ENCODE measurements around the gene PAQR7.

Gene PAQR7

GRCh38 chr1:25858906-25859789 is 16.4 kb downstream of the PAQR7 start, which contains the start of gene AUNIP:
Gene AUNIP (minus strand): TSS chr1:25859457. CDS start chr1:25859357, 100 bp downstream.
- no peak for TF ChIP-seq CTCF (IDR thresholded peaks at IDR 0.05; ENCODE audit: low read depth, low read length)

GRCh38 chr1:25858494-25858893 is 17.0 kb downstream of the PAQR7 start:
- peak overlapping the region; percentile 73 for H3K4me3 ChIP-seq (ENCODE audit: low read depth, low read length)

More at GRCh38 chr1:25858906-25859789, 16.4 kb downstream of the PAQR7 start, which contains the start of gene AUNIP:
- peak within 1 kb of the TSS; percentile 73 for H3K4me3 ChIP-seq (ENCODE audit: low read depth, low read length)

GRCh38 chr1:25856856-25857255 is 18.7 kb downstream of the PAQR7 start:
- TF ChIP-seq CTCF (IDR thresholded peaks at IDR 0.05; ENCODE audit: low read depth, low read length): no peak
- H3K4me3 ChIP-seq (ENCODE audit: low read depth, low read length): no peak overlapping the region

More at GRCh38 chr1:25858494-25858893, 17.0 kb downstream of the PAQR7 start:
- no peak for TF ChIP-seq CTCF (IDR thresholded peaks at IDR 0.05; ENCODE audit: low read depth, low read length)

GRCh38 chr1:25854554-25854953 is 21.0 kb downstream of the PAQR7 start:
- TF ChIP-seq CTCF (IDR thresholded peaks at IDR 0.05; ENCODE audit: low read depth, low read length): no peak
- no peak overlapping the region for H3K4me3 ChIP-seq (ENCODE audit: low read depth, low read length)

GRCh38 chr1:25848531-25848930 is 27.0 kb downstream of the PAQR7 start:
- no peak for TF ChIP-seq CTCF (IDR thresholded peaks at IDR 0.05; ENCODE audit: low read depth, low read length)
- no peak overlapping the region for H3K4me3 ChIP-seq (ENCODE audit: low read depth, low read length)

GRCh38 chr1:25847929-25848328 is 27.6 kb downstream of the PAQR7 start:
- no peak for TF ChIP-seq CTCF (IDR thresholded peaks at IDR 0.05; ENCODE audit: low read depth, low read length)
- no peak overlapping the region for H3K4me3 ChIP-seq (ENCODE audit: low read depth, low read length)

GRCh38 chr1:25845664-25846063 is 29.8 kb downstream of the PAQR7 start:
- no peak overlapping the region for H3K4me3 ChIP-seq (ENCODE audit: low read depth, low read length)
- no peak for TF ChIP-seq CTCF (IDR thresholded peaks at IDR 0.05; ENCODE audit: low read depth, low read length)

Data from WI38 (cell line).